SKM-1 (cell line): Measurements from ENCODE around the gene PMVK.
A peak's percentile ranks its signal among the peaks of the same experiment; 100 is the strongest.

ENCODE experiments used
- DNase-seq: peaks from one replicate; lab custom pipeline; 2025; ENCODE audit not compliant: unreplicated experiment; lab: John Stamatoyannopoulos, UW

Gene PMVK

GRCh38 chr1:154951901-154952657, 15.6 kb upstream of the PMVK start:
- DNase-seq, result no peak

GRCh38 chr1:154948079-154948478, 11.6 kb upstream of the PMVK start:
- no peak for DNase-seq

- no peak for DNase-seq
Observed at GRCh38 chr1:154945962-154946850, 9.7 kb upstream of the PMVK start.

- no peak for DNase-seq
Observed at GRCh38 chr1:154945160-154945961, 8.8 kb upstream of the PMVK start.

GRCh38 chr1:154944401-154945159, 8.1 kb upstream of the PMVK start:
- DNase-seq, result no peak

- DNase-seq, result peak; percentile 70
Observed at GRCh38 chr1:154943649-154944400, 7.3 kb upstream of the PMVK start.

GRCh38 chr1:154941333-154942013, 5.0 kb upstream of the PMVK start:
- no peak for DNase-seq

- DNase-seq, result no peak
Observed at GRCh38 chr1:154940651-154941194, 4.2 kb upstream of the PMVK start.

GRCh38 chr1:154940213-154940560, 3.7 kb upstream of the PMVK start:
- no peak for DNase-seq

- no peak for DNase-seq
Observed at GRCh38 chr1:154938604-154939399, 2.3 kb upstream of the PMVK start.

- DNase-seq, result no peak
Observed at GRCh38 chr1:154937988-154938386, 1.5 kb upstream of the PMVK start.

GRCh38 chr1:154937085-154937987, 817 bp upstream of the PMVK start:
- DNase-seq, result peak; percentile 92

GRCh38 chr1:154935749-154936554, 567 bp downstream of the PMVK start:
- no peak for DNase-seq

- DNase-seq, result no peak
Observed at GRCh38 chr1:154934358-154934948, 2.1 kb downstream of the PMVK start.

GRCh38 chr1:154931940-154932487, 4.5 kb downstream of the PMVK start:
- DNase-seq, result no peak

GRCh38 chr1:154926201-154926600, 10.3 kb downstream of the PMVK start:
- no peak for DNase-seq
